ENCODE results near the gene NGEF. TPM values are rescaled to one million over a fixed set of nuclear protein-coding genes. Genes with fewer than 3 reads are reported as not detected.
A peak's percentile ranks its signal among the peaks of the same experiment; 100 is the strongest.

The NGEF gene
- total and polyA plus RNA-seq, 8 donors = 3.3 to 7.1 (median 5.4) TPM

DNA sequence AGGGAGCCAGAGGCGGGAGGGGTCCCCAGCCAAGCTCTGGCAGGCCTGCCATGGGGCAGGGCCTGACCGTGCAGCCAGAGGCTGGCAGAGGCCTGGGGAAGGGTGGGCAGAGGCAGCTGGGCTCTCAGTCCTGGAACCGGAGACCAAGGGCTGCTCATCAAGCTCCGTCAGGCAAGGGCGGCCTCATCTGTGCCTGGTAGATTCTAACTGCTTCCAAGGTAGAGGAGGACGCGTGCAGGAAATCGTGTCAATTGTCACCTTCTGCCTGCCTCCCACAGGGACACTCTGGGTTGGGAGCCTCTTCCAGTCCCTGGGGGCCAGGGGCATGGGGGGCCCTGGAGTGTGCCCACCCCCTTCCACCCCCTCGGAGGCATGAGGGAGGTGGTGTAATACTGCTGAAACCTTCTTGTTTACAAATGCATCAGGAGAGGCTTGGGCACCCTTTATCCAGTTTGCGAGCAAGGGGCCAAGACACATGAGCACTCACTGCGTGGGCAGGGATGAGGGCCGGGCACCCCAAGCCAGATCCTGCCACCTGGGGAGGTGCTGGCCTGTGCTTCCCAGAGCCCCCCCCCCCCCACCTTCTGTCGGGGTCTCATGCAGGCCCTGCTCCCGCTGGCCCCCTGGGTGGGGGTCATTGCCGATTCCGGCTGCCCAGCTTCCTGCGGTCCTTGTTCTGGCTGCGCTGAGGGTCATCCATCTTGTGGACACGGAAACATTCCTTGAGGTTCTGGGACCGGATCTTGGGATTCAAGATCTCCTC lies 134.0 kb downstream of the NGEF start:
- H3K9me3 ChIP-seq = no peaks in the 10 kb centered on the region
- intact Hi-C loops (cut with DNase I) = loop anchor here in 1 of 3 donors (10.0 kb wide), 1 partner anchor 166 kb away; no protein-coding TSS in a partner anchor
- no peak overlapping the region for H3K4me3 ChIP-seq
- no peak for FAIRE-seq
- H3K27me3 ChIP-seq = no peaks in the 10 kb centered on the region
- WGBS, 2 donors = 85 to 89% methylated on average over 20 of the region's 20 CpGs
- no peak for ATAC-seq
- peak in 2 of 6 donors; percentile 39 to 46 for DNase-seq
- no peaks in the 10 kb centered on the region for H3K36me3 ChIP-seq
- no peak for TF ChIP-seq CTCF (IDR thresholded peaks at IDR 0.05)
- no peak overlapping the region for H3K27ac ChIP-seq
- peaks cover 0 to 3% (median 0%) of the 10 kb centered on the region in 3 donors for H3K4me1 ChIP-seq

DNA sequence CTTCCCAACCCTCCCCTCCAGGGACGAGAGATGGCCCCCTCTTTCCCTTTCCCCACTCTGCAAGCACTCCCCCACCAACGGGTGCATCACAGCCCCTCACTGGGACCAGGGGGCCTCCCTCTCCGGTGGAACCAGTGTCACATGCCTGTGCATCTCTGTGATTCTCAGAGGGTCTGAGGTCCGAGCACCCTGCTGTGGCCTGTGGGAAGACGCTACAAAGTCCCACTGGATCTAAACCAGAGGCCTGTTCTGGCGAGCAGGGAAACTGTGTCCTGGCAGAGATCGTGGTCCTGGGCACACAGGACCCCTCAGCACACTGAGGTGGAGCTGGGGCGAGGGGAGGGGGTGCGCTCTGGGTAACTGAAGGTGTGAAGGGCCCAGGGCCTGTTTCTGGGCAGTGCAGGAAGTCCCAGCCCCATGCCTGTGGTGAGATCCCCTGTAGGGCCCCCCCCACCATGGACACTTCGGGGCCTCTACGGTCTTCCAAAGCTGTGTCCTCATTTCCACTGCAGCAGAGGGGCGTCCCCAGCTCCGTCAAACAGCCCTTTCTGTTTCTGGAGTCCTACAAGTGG lies 135.0 kb downstream of the NGEF start:
- H3K9me3 ChIP-seq = no peaks in the 10 kb centered on the region
- H3K27ac ChIP-seq = no peak overlapping the region
- H3K36me3 ChIP-seq = no peaks in the 10 kb centered on the region
- DNase-seq = no peak
- no peak overlapping the region for H3K4me3 ChIP-seq
- no peaks in the 10 kb centered on the region for H3K27me3 ChIP-seq
- no peak for FAIRE-seq
- intact Hi-C loops (cut with DNase I) = loop anchor here in 1 of 3 donors (10.0 kb wide), 1 partner anchor 167 kb away; no protein-coding TSS in a partner anchor
- no peak for TF ChIP-seq CTCF (IDR thresholded peaks at IDR 0.05)
- H3K4me1 ChIP-seq = peaks cover 0 to 3% (median 0%) of the 10 kb centered on the region in 3 donors
- no peak for ATAC-seq
- 94 to 95% methylated on average over 13 of the region's 13 CpGs for WGBS, 2 donors

DNA sequence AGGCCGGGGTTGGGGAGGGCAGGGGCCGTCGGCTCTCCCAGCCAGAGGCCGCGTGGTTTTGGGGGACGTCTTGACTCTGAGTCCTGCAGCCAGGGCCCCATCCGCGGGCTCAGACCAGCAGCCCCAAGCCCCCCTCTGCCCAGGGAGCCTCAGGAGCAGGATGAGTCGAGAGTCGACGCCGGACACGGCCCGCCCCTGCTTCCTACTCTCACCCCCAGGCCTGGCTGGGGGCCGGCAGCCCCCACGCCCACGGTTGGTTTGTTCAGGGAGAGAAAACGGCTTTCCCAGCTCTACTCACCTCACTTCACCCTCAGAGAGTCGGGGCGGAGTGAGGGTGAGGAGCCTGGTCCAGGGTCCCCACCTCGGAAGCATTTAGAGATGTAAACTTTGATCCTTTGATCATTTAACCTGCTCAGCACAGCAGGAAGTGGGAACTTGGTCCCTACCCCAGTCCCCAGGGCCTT lies 136.0 kb downstream of the NGEF start:
- Histone ChIP-seq H3K27ac (no peak overlapping the region), H3K36me3 (no peaks in the 10 kb centered on the region), H3K27me3 (no peaks in the 10 kb centered on the region), H3K9me3 (no peaks in the 10 kb centered on the region), H3K4me3 (peak overlapping the region in 2 of 4 donors; percentile 41 to 46), H3K4me1 (peaks cover 0 to 3% (median 0%) of the 10 kb centered on the region in 3 donors)
- TF ChIP-seq CTCF (IDR thresholded peaks at IDR 0.05) = no peak
- no peak for DNase-seq
- FAIRE-seq = no peak
- WGBS, 2 donors = 59 to 64% methylated on average over 20 to 21 of the region's 21 CpGs
- ATAC-seq = no peak
- intact Hi-C loops (cut with DNase I) = loop anchor here in 1 of 3 donors (10.0 kb wide), 1 partner anchor 168 kb away; no protein-coding TSS in a partner anchor

DNA sequence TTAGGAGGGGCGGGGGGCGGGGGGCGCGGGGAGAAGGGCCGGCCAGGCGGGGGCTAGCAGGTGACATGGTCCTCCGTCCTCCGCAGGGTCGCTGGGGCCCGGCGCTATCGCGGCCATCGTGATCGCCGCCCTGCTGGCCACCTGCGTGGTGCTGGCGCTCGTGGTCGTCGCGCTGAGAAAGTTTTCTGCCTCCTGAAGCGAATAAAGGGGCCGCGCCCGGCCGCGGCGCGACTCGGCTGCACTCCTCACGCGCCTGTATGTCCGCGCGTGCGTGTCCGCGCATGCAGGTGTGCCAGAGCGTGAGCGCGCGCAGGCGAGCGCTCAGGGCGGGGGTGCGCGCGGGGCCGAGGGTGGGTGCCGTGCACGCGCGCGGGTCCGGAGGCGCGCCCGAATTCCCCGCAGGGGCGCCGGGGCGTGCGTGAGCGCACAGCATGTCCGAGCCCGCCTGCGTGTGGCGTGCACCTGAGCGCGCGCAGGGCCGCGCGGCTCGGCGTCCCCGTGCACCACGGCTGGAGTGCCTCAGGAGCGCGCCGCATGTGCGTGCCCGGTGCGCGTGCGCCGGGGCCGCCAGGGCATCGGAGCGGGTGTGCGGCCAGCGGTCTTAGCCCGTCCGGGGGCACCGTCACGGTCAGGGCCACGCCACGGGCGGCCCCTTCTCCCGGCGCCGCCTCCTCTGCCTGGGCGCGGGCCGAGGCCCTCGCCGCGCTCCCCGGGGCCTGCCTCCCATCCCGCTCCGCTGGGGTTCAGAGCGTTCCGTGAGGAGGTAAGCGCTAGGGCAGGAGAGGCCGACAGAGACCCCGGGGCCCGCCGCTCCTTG lies 136.7 kb downstream of the NGEF start:
- Histone ChIP-seq H3K27me3 (no peaks in the 10 kb centered on the region), H3K36me3 (no peaks in the 10 kb centered on the region), H3K4me3 (peak overlapping the region; percentile 18 to 46 (median 36)), H3K9me3 (no peaks in the 10 kb centered on the region), H3K27ac (no peak overlapping the region), H3K4me1 (peaks cover 0 to 3% (median 0%) of the 10 kb centered on the region in 3 donors)
- 4 to 10% methylated on average over 75 to 117 of the region's 119 CpGs for WGBS, 2 donors
- ATAC-seq (peak; percentile 36 to 76 (median 52)), DNase-seq (peak in 1 of 6 donors; percentile 66), FAIRE-seq (no peak)
- no peak for TF ChIP-seq CTCF (IDR thresholded peaks at IDR 0.05)
- intact Hi-C loops (cut with DNase I) = loop anchor here in 1 of 3 donors (10.0 kb wide), 1 partner anchor 168 kb away; no protein-coding TSS in a partner anchor
